HG03066 (cell line): ENCODE results near the gene TSEN15.
"Not testable (repeated sequence)": the region's sequence is repeated elsewhere in the genome, so short reads cannot be mapped to it uniquely, and the experiment has no call there.

Source experiments
- ATAC-seq: cut with Tn5 transposase; IDR thresholded peaks from one replicate; pipeline ENCODE4 v1.9.1; 2021; ENCODE audit warnings: low read depth; ENCODE audit not compliant: unreplicated experiment

Gene TSEN15

DNA sequence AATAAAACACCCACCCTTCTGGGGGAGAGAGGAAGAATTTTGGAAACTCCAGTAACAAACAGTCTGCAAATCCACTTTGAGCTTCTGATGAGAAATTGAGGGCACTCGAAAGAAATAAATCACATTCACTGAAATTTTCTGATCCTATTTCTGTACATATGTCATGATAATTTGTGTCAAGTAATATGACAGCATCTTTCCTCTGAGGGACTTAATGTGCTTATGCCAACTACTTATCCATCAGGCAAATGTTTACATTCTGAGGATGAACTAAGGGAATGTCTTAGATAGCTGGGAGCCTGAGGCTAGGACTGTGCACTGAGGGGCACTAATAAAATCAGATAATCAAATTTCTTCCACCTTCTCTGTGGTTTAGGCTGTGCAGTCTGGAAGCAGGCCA lies 44.5 kb downstream of the TSEN15 start:
- no peak for ATAC-seq

DNA sequence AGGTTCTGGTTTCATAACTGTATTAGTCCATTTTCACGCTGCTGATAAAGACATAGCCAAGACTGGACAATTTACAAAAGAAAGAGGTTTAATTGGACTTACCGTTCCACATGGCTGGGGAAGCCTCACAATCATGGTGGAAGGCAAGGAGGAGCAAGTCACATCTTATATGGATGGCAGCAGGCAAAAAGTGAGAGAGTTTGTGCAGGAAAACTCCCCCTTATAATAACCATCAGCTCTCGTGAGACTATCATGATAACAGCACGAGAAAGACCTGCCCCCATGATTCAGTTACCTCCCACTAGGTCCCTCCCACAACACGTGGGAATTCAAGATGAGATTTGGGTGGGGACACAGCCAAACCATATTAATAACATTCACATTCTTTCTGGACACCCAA lies 45.0 kb downstream of the TSEN15 start:
- ATAC-seq: not testable (repeated sequence)

GRCh38 chr1:184101141-184101540 lies 49.6 kb downstream of the TSEN15 start:
- no peak for ATAC-seq

DNA sequence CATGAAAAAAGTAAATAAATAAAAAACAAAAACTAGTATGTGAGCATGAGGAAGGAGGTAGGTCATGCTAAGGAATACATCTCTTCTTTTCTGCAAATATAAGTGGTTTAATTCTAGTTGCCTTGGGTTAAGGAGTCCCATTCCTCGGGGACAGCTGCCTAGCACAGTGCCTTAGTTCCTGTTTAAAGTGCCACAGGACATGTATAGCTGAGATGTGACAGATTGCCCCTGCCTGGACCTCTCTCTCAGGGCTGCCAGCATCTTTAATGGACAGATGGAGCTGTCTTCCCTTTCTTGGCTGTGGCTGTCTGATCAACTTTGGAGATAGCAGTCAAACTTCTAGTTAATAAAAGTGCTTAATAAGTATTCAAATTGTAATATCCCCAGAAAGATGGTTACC lies 50.0 kb downstream of the TSEN15 start:
- ATAC-seq: no peak

DNA sequence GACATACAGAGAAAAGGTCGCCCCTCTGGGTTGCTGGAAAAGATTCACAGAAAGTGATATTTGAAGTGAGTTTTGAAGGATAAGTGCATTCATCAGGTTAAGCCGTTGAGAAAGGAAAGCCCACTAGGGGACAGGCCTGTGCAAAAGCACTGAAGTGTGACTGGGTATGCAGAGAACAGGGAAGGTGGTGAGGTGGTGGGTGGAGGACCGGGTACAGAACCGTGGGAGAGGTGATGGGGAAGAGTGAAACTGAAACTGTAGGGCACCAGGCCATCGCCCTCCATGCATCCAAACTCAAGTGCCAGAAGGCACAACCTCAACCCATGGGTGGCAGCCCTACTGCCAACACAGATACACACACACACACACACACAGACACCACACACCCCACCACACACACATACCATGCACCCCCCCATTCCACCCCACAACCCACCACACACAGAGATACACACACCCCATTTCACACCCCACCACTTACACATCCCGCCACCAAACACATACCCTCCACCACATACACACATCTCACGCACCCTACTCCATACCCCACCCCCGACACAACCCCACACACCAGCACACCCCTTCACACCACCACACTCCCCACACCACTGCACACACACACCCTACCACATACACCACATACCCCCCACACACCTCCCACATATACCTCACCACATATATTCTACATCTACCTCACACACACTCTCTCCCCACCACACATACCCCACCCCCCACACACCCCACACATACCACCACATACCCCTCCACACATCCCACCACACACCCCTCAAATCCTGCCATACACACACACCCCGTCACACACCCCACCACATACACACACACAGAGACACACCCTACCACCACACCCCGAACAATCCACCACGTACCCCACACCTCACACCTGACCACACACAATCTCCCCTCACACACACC lies 59.0 kb downstream of the TSEN15 start:
- no peak for ATAC-seq

DNA sequence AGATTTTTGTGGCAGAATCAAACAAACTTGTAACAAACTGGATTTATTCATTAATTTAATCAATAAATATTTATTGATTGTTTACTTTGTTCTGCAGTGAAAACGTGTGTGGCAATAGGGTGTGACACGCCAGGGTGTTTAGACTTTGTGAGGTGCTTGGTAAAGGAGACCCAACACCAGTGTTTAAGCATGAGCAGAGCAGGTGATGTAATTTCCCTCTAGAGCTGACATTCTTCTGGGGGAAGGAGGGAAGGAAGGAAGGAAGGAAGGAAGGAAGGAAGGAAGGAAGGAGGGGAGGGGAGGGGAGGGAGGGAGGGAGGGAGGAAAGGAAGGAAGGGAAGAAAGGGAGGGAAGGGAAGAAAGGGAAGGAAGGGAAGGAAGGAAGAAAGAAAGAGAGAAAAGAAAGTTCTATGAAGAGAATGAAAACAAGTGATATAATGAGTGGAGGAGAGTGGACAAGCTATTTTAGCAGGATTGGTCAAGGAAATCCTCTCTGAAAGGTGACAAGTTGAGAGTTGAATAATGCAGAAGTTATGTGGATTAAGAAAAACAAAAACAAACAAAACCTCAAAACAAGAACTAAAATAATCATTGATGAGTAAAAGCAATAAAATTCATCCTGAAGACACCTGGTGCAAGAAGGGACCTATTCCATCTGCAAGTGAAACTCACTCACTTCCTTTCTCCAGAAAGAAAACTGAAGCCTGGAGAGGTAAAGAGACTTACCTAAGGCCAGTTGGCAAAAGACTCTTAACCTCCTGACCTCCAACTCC lies 60.8 kb downstream of the TSEN15 start:
- ATAC-seq: no peak

GRCh38 chr1:184113251-184113650 lies 61.7 kb downstream of the TSEN15 start:
- ATAC-seq: no peak

GRCh38 chr1:184114818-184115398 lies 63.4 kb downstream of the TSEN15 start:
- ATAC-seq: no peak

- no peak for ATAC-seq
These were observed 64.8 kb downstream of the TSEN15 start for GRCh38 chr1:184116287-184116686.

DNA sequence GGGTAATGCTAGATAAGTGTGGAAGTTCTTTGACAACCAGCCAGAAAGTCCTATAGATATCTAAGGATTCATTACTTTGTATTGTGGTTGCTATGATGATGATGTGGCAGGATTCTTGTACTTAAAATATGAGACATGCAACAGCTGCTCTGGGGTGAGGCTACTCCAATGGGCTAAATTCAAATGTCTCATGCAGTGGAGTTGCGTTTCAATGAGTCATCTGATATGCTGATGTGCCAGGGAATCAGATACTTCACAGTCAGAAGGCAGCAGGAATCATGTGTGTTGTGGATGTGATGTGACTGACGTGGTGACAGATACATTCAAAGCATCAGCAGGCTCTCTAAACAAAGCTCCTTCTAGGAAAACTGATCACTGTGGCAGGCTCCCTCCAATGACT lies 66.5 kb downstream of the TSEN15 start:
- ATAC-seq: no peak
